KMS-11 (cell line): ENCODE results near the gene HACL1.

Experiments used
- H2AFZ ChIP-seq: fragments of 200-600 bp; sonication (generic); 2 replicates; pipeline ENCODE4 v1.6.1; 2016; ENCODE audit warnings: antibody characterized with exemption, mixed run types, low read depth
- H3K27ac ChIP-seq: fragments of 200-600 bp; sonication (generic); 2 replicates; pipeline ENCODE4 v1.6.1; 2016; ENCODE audit warnings: mild to moderate bottlenecking, mixed run types
- H3K27me3 ChIP-seq: fragments of 200-600 bp; sonication (generic); 2 replicates; pipeline ENCODE4 v1.6.1; 2017; ENCODE audit warnings: mild to moderate bottlenecking, low read depth, mixed run types, moderate library complexity; ENCODE audit not compliant: insufficient read depth
- H3K36me3 ChIP-seq: fragments of 200-600 bp; sonication (generic); 2 replicates; pipeline ENCODE4 v1.6.1; 2017; ENCODE audit warnings: mild to moderate bottlenecking, mixed run types; ENCODE audit not compliant: insufficient read depth
- H3K4me1 ChIP-seq: fragments of 200-600 bp; sonication (generic); 2 replicates; pipeline ENCODE4 v1.6.1; 2016; ENCODE audit warnings: mild to moderate bottlenecking, low read depth, mixed run types; ENCODE audit not compliant: poor library complexity, severe bottlenecking
- H3K4me2 ChIP-seq: fragments of 200-600 bp; sonication (generic); 2 replicates; pipeline ENCODE4 v1.7.0; 2016; ENCODE audit warnings: mild to moderate bottlenecking, mixed run types
- H3K4me3 ChIP-seq: fragments of 200-600 bp; sonication (generic); IDR thresholded peaks from 2 replicates; pipeline ENCODE4 v1.6.1; 2017; ENCODE audit warnings: low read depth, low read length, mixed read lengths; ENCODE audit not compliant: insufficient read depth
- H3K79me2 ChIP-seq: fragments of 200-600 bp; sonication (generic); 2 replicates; pipeline ENCODE4 v1.6.1; 2016; ENCODE audit warnings: low read depth, mixed run types; ENCODE audit not compliant: insufficient read depth
- H3K9ac ChIP-seq: fragments of 200-600 bp; sonication (generic); 2 replicates; pipeline ENCODE4 v1.6.1; 2016; ENCODE audit warnings: mild to moderate bottlenecking, mixed run types
- H4K20me1 ChIP-seq: fragments of 200-600 bp; sonication (generic); 2 replicates; pipeline ENCODE4 v1.6.1; 2016; ENCODE audit warnings: mild to moderate bottlenecking, mixed run types; ENCODE audit not compliant: insufficient read depth
- CTCF ChIP-seq: fragments of 200-600 bp; sonication (generic); conservative IDR thresholded peaks from 2 replicates; pipeline ENCODE4 v1.6.1; 2017; ENCODE audit warnings: low read depth, mild to moderate bottlenecking, antibody characterized with exemption, low read length, moderate library complexity, mixed read lengths

Gene HACL1

DNA sequence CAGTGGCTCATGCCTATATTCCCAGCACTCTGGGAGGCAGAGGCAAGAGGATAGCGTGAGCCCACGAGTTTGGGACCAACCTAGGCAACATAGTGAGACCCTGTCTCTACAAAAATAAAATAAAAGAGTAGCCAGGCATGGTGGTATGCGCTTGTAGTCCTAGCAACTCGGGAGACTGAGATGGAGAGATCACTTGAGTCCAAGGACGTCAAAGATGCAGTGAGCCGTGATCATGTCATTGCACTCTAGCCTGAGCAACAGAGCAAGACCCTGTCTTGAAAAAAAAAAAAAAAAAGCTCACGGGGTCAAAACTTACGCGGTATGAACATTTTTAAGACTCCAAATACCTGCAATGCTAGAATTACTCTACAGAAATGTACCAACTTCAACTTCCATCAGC, 42.8 kb downstream of the HACL1 start:
- Histone ChIP-seq H3K36me3 (no peaks in the 10 kb centered on the region), H3K9ac (no peak overlapping the region), H3K27ac (no peak overlapping the region), H4K20me1 (no peaks in the 10 kb centered on the region), H3K4me1 (peaks cover 10% of the 10 kb centered on the region), H3K27me3 (no peaks in the 10 kb centered on the region), H2AFZ (no peak overlapping the region), H3K79me2 (no peaks in the 10 kb centered on the region), H3K4me2 (no peak overlapping the region), H3K4me3 (no peak overlapping the region)
- TF ChIP-seq CTCF, result no peak

DNA sequence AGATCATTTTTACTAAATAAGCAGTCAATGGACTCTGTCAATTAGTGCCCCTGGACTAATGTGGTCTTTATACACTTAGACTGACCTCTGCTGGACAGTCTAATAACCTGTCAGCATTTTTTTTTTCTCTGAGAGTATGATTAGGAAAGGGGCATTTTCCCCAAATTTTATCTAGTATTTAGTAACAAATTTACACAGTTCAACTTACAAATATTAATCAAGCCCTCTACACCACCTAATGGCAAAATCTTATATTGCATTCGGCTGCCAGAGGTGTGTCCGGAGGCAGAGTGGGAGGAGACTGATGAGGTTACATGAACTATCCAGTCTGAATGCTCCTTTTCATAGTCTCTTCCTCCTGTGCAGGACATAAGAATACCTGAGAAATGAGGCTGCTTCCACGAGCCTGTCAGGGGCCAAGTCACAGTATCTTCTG, 43.8 kb downstream of the HACL1 start:
- Histone ChIP-seq H3K9ac (no peak overlapping the region), H3K27ac (no peak overlapping the region), H3K4me3 (no peak overlapping the region), H3K4me2 (no peak overlapping the region), H3K79me2 (no peaks in the 10 kb centered on the region), H3K4me1 (peaks cover 10% of the 10 kb centered on the region), H3K36me3 (no peaks in the 10 kb centered on the region), H4K20me1 (no peaks in the 10 kb centered on the region), H2AFZ (no peak overlapping the region), H3K27me3 (no peaks in the 10 kb centered on the region)
- TF ChIP-seq CTCF, result peak; percentile 61; the same call in 1 of the 2 replicates

DNA sequence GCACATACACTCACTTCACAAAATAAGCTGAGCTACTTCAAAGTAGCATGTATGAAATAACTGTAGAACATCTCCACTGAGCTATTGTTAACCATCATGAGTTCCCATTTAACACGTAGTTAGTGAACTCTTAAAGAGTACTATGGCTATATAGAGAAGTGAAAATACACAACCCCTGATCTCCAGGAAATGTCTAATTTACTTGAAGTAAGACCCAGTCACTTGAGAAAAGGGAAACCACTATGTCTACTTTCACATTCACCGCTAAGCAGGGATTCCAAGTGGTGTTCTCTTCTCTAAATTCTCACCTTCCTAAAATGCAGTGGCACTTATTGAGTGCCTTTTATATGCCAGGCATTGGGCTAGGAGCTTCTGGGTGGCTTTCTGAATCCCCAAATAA, 44.9 kb downstream of the HACL1 start:
- peaks cover 10% of the 10 kb centered on the region for H3K4me1 ChIP-seq
- H3K4me3 ChIP-seq, result no peak overlapping the region
- no peak overlapping the region for H3K9ac ChIP-seq
- H3K79me2 ChIP-seq, result no peaks in the 10 kb centered on the region
- no peaks in the 10 kb centered on the region for H3K27me3 ChIP-seq
- H4K20me1 ChIP-seq, result no peaks in the 10 kb centered on the region
- H3K4me2 ChIP-seq, result no peak overlapping the region
- no peak overlapping the region for H2AFZ ChIP-seq
- H3K27ac ChIP-seq, result no peak overlapping the region
- no peak for TF ChIP-seq CTCF
- no peaks in the 10 kb centered on the region for H3K36me3 ChIP-seq

- H3K4me3 ChIP-seq, result no peak overlapping the region
- H3K79me2 ChIP-seq, result no peaks in the 10 kb centered on the region
- no peak overlapping the region for H3K27ac ChIP-seq
- no peaks in the 10 kb centered on the region for H4K20me1 ChIP-seq
- peaks cover 10% of the 10 kb centered on the region for H3K4me1 ChIP-seq
- H3K4me2 ChIP-seq, result no peak overlapping the region
- no peak for TF ChIP-seq CTCF
- no peak overlapping the region for H2AFZ ChIP-seq
- no peaks in the 10 kb centered on the region for H3K36me3 ChIP-seq
- no peaks in the 10 kb centered on the region for H3K27me3 ChIP-seq
- no peak overlapping the region for H3K9ac ChIP-seq
Measured at GRCh38 chr3:15553749-15554148, 47.6 kb downstream of the HACL1 start.

DNA sequence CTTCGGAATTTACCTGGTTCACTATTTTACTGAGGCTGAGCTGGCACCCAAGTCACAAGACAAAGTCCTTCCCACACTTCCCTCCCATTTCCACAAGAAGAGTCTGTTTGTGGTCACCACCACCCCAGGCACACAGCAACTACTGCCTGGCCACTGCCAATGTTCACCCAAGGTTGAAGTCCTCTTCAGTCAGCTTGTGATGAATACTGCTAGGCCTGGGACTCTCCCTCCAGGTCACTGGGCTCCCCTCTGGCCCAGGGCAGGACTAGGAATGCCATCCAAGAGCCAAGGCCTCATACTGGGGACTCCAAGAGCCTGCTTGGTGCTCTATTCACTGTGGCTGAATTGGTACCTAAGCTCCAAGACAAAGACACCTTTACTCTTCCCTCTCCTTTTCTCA, 49.5 kb downstream of the HACL1 start:
- Histone ChIP-seq H4K20me1 (no peaks in the 10 kb centered on the region), H3K9ac (no peak overlapping the region), H3K4me2 (no peak overlapping the region), H3K4me1 (peaks cover 7% of the 10 kb centered on the region), H3K79me2 (no peaks in the 10 kb centered on the region), H3K27ac (no peak overlapping the region), H3K27me3 (no peaks in the 10 kb centered on the region), H3K36me3 (no peaks in the 10 kb centered on the region), H2AFZ (no peak overlapping the region), H3K4me3 (no peak overlapping the region)
- no peak for TF ChIP-seq CTCF
